ENCODE results near the gene PYDC1. TPM values are rescaled to one million over a fixed set of nuclear protein-coding genes. Genes with fewer than 3 reads are reported as not detected.

Gene PYDC1
- total and polyA plus RNA-seq, 8 donors: not detected

DNA sequence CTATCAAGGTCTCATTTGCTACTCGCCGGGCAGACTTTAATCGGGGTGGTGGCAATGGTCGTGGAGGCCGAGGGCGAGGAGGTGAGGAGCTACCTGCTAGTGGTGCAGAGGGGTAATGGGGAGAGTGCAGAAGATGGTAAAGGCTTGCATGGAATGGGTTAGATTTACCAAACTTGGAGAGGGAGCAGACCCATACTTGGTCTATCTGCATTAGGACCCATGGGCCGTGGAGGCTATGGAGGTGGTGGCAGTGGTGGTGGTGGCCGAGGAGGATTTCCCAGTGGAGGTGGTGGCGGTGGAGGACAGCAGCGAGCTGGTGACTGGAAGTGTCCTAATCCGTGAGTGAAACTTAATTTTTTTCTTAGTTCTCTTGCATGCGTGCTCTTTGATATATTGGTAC, 26.9 kb downstream of the PYDC1 start:
- Histone ChIP-seq H3K36me3 (peaks cover 96 to 100% (median 100%) of the 10 kb centered on the region in 4 donors), H3K27ac (no peak overlapping the region), H3K27me3 (no peaks in the 10 kb centered on the region), H3K4me3 (no peak overlapping the region), H3K4me1 (peaks cover 0 to 25% (median 9%) of the 10 kb centered on the region in 4 donors), H3K9me3 (no peaks in the 10 kb centered on the region)
- WGBS, 5 donors: 94 to 97% (median 95%) methylated on average over 12 of the region's 12 CpGs
- no peak for TF ChIP-seq EP300 (IDR thresholded peaks at IDR 0.05)
- TF ChIP-seq, protein P1, sequence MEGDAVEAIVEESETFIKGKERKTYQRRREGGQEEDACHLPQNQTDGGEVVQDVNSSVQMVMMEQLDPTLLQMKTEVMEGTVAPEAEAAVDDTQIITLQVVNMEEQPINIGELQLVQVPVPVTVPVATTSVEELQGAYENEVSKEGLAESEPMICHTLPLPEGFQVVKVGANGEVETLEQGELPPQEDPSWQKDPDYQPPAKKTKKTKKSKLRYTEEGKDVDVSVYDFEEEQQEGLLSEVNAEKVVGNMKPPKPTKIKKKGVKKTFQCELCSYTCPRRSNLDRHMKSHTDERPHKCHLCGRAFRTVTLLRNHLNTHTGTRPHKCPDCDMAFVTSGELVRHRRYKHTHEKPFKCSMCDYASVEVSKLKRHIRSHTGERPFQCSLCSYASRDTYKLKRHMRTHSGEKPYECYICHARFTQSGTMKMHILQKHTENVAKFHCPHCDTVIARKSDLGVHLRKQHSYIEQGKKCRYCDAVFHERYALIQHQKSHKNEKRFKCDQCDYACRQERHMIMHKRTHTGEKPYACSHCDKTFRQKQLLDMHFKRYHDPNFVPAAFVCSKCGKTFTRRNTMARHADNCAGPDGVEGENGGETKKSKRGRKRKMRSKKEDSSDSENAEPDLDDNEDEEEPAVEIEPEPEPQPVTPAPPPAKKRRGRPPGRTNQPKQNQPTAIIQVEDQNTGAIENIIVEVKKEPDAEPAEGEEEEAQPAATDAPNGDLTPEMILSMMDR (IDR thresholded peaks at IDR 0.05): no peak
- no peak for TF ChIP-seq POLR2A (IDR thresholded peaks at IDR 0.05)
- TF ChIP-seq POLR2AphosphoS5 (IDR thresholded peaks at IDR 0.05): no peak
- DNase-seq: no peak
- intact Hi-C loops (cut with DNase I; ENCODE audit: low total_unique reads): no loop called here

DNA sequence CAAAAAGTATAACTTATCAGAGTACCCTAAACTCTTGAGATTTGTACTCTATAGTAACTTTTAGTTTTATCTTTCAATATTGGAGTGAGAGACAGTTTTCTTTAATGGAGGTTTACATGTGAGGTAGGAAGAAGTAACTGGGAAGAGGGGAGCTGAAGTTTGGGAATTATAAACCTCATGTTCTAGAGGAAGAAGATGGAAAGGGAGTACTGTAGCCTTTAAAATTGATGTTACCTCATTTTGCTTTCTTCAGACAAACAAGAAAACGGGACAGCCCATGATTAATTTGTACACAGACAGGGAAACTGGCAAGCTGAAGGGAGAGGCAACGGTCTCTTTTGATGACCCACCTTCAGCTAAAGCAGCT, 27.5 kb downstream of the PYDC1 start:
- intact Hi-C loops (cut with DNase I; ENCODE audit: low total_unique reads): loop anchor here (10.0 kb wide), 1 partner anchor 265 kb away; the partner anchor contains the start of gene ARMC5
- H3K27me3 ChIP-seq: no peaks in the 10 kb centered on the region
- H3K27ac ChIP-seq: no peak overlapping the region
- no peak overlapping the region for H3K4me3 ChIP-seq
- DNase-seq: no peak
- TF ChIP-seq, protein P1 (IDR thresholded peaks at IDR 0.05): no peak
- TF ChIP-seq POLR2AphosphoS5 (IDR thresholded peaks at IDR 0.05): no peak
- TF ChIP-seq EP300 (IDR thresholded peaks at IDR 0.05): no peak
- no peak for TF ChIP-seq POLR2A (IDR thresholded peaks at IDR 0.05)
- no peaks in the 10 kb centered on the region for H3K9me3 ChIP-seq
- peaks cover 0 to 31% (median 10%) of the 10 kb centered on the region in 4 donors for H3K4me1 ChIP-seq
- 80 to 89% (median 85%) methylated on average over 2 of the region's 2 CpGs for WGBS, 5 donors
- peaks cover 98 to 100% (median 100%) of the 10 kb centered on the region in 4 donors for H3K36me3 ChIP-seq

DNA sequence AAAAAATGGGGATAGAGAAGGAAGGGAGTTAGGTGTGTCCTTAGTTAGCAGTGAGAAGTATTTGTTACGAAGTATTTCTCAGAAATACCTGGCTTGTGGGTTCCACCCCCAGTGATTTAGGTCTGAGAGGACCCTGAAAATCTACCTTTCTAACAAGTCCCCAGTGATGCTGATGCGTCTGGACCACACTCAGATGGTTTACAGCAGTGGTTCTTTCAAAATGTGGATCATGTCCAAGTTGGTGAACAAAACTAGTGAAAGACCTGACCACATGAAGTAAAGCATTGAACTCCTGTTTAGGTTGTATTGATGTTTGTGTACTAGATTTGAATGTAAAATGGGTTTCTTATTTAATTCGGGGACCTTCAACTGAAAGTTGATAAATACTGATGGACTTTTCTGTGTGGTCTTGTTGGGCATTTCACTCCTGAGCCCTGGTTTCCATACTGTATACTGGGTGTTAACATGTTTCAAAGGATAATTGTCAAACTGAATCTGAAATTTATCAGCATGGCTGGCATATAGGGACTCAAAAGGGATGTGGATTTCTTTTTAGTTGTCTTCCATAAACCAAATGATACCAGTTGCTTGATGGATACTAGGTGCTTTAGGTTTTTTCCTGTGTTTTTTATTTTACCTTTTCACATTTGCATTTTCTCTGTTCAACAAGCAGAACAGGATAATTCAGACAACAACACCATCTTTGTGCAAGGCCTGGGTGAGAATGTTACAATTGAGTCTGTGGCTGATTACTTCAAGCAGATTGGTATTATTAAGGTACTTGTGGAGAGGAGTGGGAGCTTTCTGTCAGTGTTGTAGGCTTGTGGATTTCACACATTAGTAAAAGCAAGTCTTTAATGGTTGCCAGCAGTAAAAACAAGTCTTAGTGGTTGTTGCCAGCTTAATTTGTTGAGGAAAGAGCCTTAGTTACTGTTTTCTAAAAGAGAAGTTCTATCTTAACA, 28.2 kb downstream of the PYDC1 start:
- no peak for DNase-seq
- intact Hi-C loops (cut with DNase I; ENCODE audit: low total_unique reads): loop anchor here (10.0 kb wide), 1 partner anchor 266 kb away; the partner anchor contains the start of gene ARMC5
- Histone ChIP-seq H3K4me3 (no peak overlapping the region), H3K4me1 (peaks cover 0 to 37% (median 16%) of the 10 kb centered on the region in 4 donors), H3K36me3 (peaks cover 100% of the 10 kb centered on the region in 4 donors), H3K27me3 (no peaks in the 10 kb centered on the region), H3K27ac (no peak overlapping the region), H3K9me3 (no peaks in the 10 kb centered on the region)
- no peak for TF ChIP-seq POLR2AphosphoS5 (IDR thresholded peaks at IDR 0.05)
- TF ChIP-seq POLR2A (IDR thresholded peaks at IDR 0.05): no peak
- TF ChIP-seq, protein P1 (IDR thresholded peaks at IDR 0.05): no peak
- no peak for TF ChIP-seq EP300 (IDR thresholded peaks at IDR 0.05)
- WGBS, 5 donors: 80 to 88% (median 83%) methylated on average over 3 of the region's 3 CpGs

- WGBS, 5 donors: 84 to 88% (median 86%) methylated on average over 8 of the region's 8 CpGs
- Histone ChIP-seq H3K4me3 (no peak overlapping the region), H3K36me3 (peaks cover 100% of the 10 kb centered on the region in 4 donors), H3K9me3 (no peaks in the 10 kb centered on the region), H3K27ac (no peak overlapping the region), H3K27me3 (no peaks in the 10 kb centered on the region), H3K4me1 (peaks cover 6 to 47% (median 26%) of the 10 kb centered on the region in 4 donors)
- TF ChIP-seq POLR2A (IDR thresholded peaks at IDR 0.05) (no peak), EP300 (IDR thresholded peaks at IDR 0.05) (no peak), POLR2AphosphoS5 (IDR thresholded peaks at IDR 0.05) (no peak)
- TF ChIP-seq, protein P1 (IDR thresholded peaks at IDR 0.05): no peak
- intact Hi-C loops (cut with DNase I; ENCODE audit: low total_unique reads): loop anchor here (10.0 kb wide), 1 partner anchor 267 kb away; the partner anchor contains the start of gene ARMC5
- no peak for DNase-seq
Measured at GRCh38 chr16:31187808-31188189, 29.1 kb downstream of the PYDC1 start.

Measured in stomach (tissue), 9 donors.